IMR-90 (cell line): ENCODE measurements around the gene OPN4. TPM values are rescaled to one million over a fixed set of nuclear protein-coding genes. Genes with fewer than 3 reads are reported as not detected.

Experiments used
- ATAC-seq: fragments of 200-7000 bp; cut with Tn5 transposase; 2 replicates; pipeline ENCODE4 v1.9.1; 2020; ENCODE audit warnings: low read depth, mild to moderate bottlenecking, moderate library complexity
- BruUV-seq: library from RNA; stranded (reverse); fragments of 400-500 nt; replicated peaks from 2 replicates; lab custom pipeline; 2021; lab: Mats Ljungman, UMichigan
- CTCF ChIA-PET: fragments of 300-600 bp; formaldehyde crosslinking; extraction: SDS; loops from one replicate; lab custom pipeline; 2021; ENCODE audit warnings: antibody characterized with exemption; lab: Yijun Ruan, JAX
- POLR2A ChIA-PET: fragments of 300-600 bp; sonication (Branson Sonifier 250); formaldehyde crosslinking; loops from one replicate; lab custom pipeline; 2022; ENCODE audit warnings: antibody characterized with exemption; ENCODE audit not compliant: unreplicated experiment; lab: Charles Lee
- DNase-seq: peaks from one replicate; pipeline ENCODE4 v3.0.0; 2013
- H2AFZ ChIP-seq: replicated peaks from 2 replicates; pipeline ENCODE3; 2013; ENCODE audit warnings: low read length, mild to moderate bottlenecking; ENCODE audit not compliant: poor library complexity
- H2AK5ac ChIP-seq: 2 replicates; pipeline ENCODE4 v1.6.1; 2013; ENCODE audit warnings: low read depth, low read length, inconsistent platforms
- H2AK9ac ChIP-seq: replicated peaks from 2 replicates; pipeline ENCODE3; 2013; ENCODE audit warnings: mild to moderate bottlenecking, low read depth, low read length, moderate library complexity; ENCODE audit not compliant: poor library complexity
- H2BK120ac ChIP-seq: 2 replicates; pipeline ENCODE4 v1.6.1; 2013; ENCODE audit warnings: low read depth, low read length, inconsistent platforms
- H2BK15ac ChIP-seq: 3 replicates; pipeline ENCODE4 v1.6.1; 2013; ENCODE audit warnings: low read depth, low read length, inconsistent platforms
- H2BK20ac ChIP-seq: 2 replicates; pipeline ENCODE4 v1.6.1; 2013; ENCODE audit warnings: low read depth, mild to moderate bottlenecking, inconsistent platforms, low read length, moderate library complexity
- H2BK5ac ChIP-seq: 2 replicates; pipeline ENCODE4 v1.6.1; 2013; ENCODE audit warnings: mild to moderate bottlenecking, low read depth, low read length, inconsistent platforms; ENCODE audit not compliant: poor library complexity, severe bottlenecking
- H3K14ac ChIP-seq: replicated peaks from 2 replicates; pipeline ENCODE4 v1.6.1; 2013; ENCODE audit warnings: low read depth, low read length, inconsistent platforms
- H3K18ac ChIP-seq: 2 replicates; pipeline ENCODE4 v1.6.1; 2013; ENCODE audit warnings: low read depth, low read length, control low read depth
- H3K23ac ChIP-seq: 2 replicates; pipeline ENCODE4 v1.6.1; 2013; ENCODE audit warnings: low read depth, low read length, inconsistent platforms
- H3K27ac ChIP-seq: 2 replicates; pipeline ENCODE4 v1.5.1; 2013; ENCODE audit warnings: mild to moderate bottlenecking, control low read depth, low read length; ENCODE audit not compliant: insufficient read depth
- H3K27me3 ChIP-seq: 2 replicates; pipeline ENCODE4 v1.6.1; 2013; ENCODE audit warnings: low read length; ENCODE audit not compliant: control insufficient read depth, insufficient read depth
- H3K36me3 ChIP-seq: 2 replicates; pipeline ENCODE4 v1.6.1; 2013; ENCODE audit warnings: low read length, mixed read lengths; ENCODE audit not compliant: control insufficient read depth, insufficient read depth
- H3K4ac ChIP-seq: 2 replicates; pipeline ENCODE4 v1.6.1; 2013; ENCODE audit warnings: low read depth, low read length, inconsistent platforms
- H3K4me1 ChIP-seq: 2 replicates; pipeline ENCODE4 v1.6.1; 2013; ENCODE audit warnings: low read length, mixed read lengths; ENCODE audit not compliant: control insufficient read depth, insufficient read depth
- H3K4me2 ChIP-seq: 2 replicates; pipeline ENCODE4 v1.6.1; 2013; ENCODE audit warnings: low read depth, mild to moderate bottlenecking, control low read depth, low read length, moderate library complexity
- H3K4me3 ChIP-seq: 2 replicates; pipeline ENCODE4 v1.5.1; 2013; ENCODE audit warnings: low read depth, mild to moderate bottlenecking, control low read depth, low read length, moderate library complexity; ENCODE audit not compliant: insufficient read depth
- H3K56ac ChIP-seq: 2 replicates; pipeline ENCODE4 v1.6.1; 2013; ENCODE audit warnings: low read length, inconsistent platforms; ENCODE audit not compliant: insufficient read depth; ENCODE audit errors: extremely low read depth
- H3K79me1 ChIP-seq, 2 experiments: 2 replicates each; pipeline ENCODE4 v1.6.1; 2013; ENCODE audit warnings: low read length in 2 of 2, inconsistent platforms in 1 of 2, low read depth in 1 of 2
- H3K9ac ChIP-seq: 2 replicates; pipeline ENCODE4 v1.6.1; 2013; ENCODE audit warnings: low read depth, low read length, control low read depth
- H3K9me1 ChIP-seq: 2 replicates; pipeline ENCODE4 v1.6.1; 2013; ENCODE audit warnings: low read length, inconsistent platforms; ENCODE audit not compliant: insufficient read depth
- H3K9me3 ChIP-seq: 2 replicates; pipeline ENCODE4 v1.6.1; 2013; ENCODE audit warnings: low read length; ENCODE audit not compliant: control insufficient read depth, insufficient read depth
- H4K20me1 ChIP-seq: 2 replicates; pipeline ENCODE4 v1.6.1; 2013; ENCODE audit warnings: low read length, inconsistent platforms; ENCODE audit not compliant: insufficient read depth
- H4K5ac ChIP-seq: 2 replicates; pipeline ENCODE4 v1.6.1; 2013; ENCODE audit warnings: mild to moderate bottlenecking, low read depth, low read length, control low read depth
- H4K8ac ChIP-seq, 2 experiments: 2 replicates each; pipeline ENCODE4 v1.6.1; 2013; ENCODE audit warnings: low read depth in 2 of 2, low read length in 2 of 2, control low read depth in 1 of 2, inconsistent platforms in 1 of 2
- H4K91ac ChIP-seq: 2 replicates; pipeline ENCODE4 v1.6.1; 2013; ENCODE audit warnings: low read depth, low read length, inconsistent platforms; ENCODE audit not compliant: insufficient read depth
- CEBPB ChIP-seq: IDR thresholded peaks from 2 replicates; pipeline ENCODE4 v1.6.1; 2012; ENCODE audit warnings: low read depth, low read length, improper control_type of control experiment
- CTCF ChIP-seq: conservative IDR thresholded peaks from 2 replicates; pipeline ENCODE4 v1.5.1; 2012; ENCODE audit warnings: mild to moderate bottlenecking, low read depth, low read length, improper control_type of control experiment
- ELK1 ChIP-seq: fragments of 150-350 bp; IDR thresholded peaks from 2 replicates; pipeline ENCODE4 v1.6.1; 2016; ENCODE audit warnings: low read depth, mild to moderate bottlenecking, low read length, moderate library complexity, borderline replicate concordance
- FOS ChIP-seq: fragments of 150-350 bp; IDR thresholded peaks from 2 replicates; pipeline ENCODE4 v1.6.1; 2016; ENCODE audit warnings: low read depth, low read length
- NFE2L2 ChIP-seq: fragments of 150-350 bp; IDR thresholded peaks from 2 replicates; pipeline ENCODE4 v1.6.1; 2016; ENCODE audit warnings: low read depth, mild to moderate bottlenecking, low read length
- RCOR1 ChIP-seq: IDR thresholded peaks from 2 replicates; pipeline ENCODE4 v1.6.1; 2012; ENCODE audit warnings: mild to moderate bottlenecking, low read length, improper control_type of control experiment; ENCODE audit not compliant: insufficient replicate concordance
- RFX5 ChIP-seq: IDR thresholded peaks from 2 replicates; pipeline ENCODE4 v1.8.0; 2012; ENCODE audit warnings: low read depth, mild to moderate bottlenecking, low read length, moderate library complexity
- SMC3 ChIP-seq: fragments of 150-350 bp; IDR thresholded peaks from 2 replicates; pipeline ENCODE4 v1.6.1; 2016; ENCODE audit warnings: low read depth, mild to moderate bottlenecking, antibody characterized with exemption, low read length, moderate library complexity
- USF2 ChIP-seq: fragments of 150-350 bp; IDR thresholded peaks from 2 replicates; pipeline ENCODE4 v1.6.1; 2017; ENCODE audit warnings: mild to moderate bottlenecking, antibody characterized with exemption, low read length, low read depth
- WGBS, 2 experiments: methylation state at CpG; one replicate each; pipeline versions ENCODE4 v1.1.5 to v1.1.7; 2013; ENCODE audit warnings: missing lambda C conversion rate in 2 of 2; ENCODE audit not compliant: insufficient read length in 1 of 2; ENCODE audit errors: extremely low coverage in 2 of 2; 5-methylcytosine and 5-hydroxymethylcytosine counted together
- dilution Hi-C: fragments of 300-500 bp; cut with HindIII; formaldehyde crosslinking; loops from one replicate; pipeline ENCODE4 v1.14.3; 2018; ENCODE audit warnings: low sequenced_read_pairs; ENCODE audit not compliant: unreplicated experiment
- in situ Hi-C: fragments of 300-500 bp; cut with MboI; formaldehyde crosslinking; loops from 3 replicates; pipeline ENCODE4 v1.14.3; 2019; ENCODE audit warnings: low sequenced_read_pairs, inconsistent platforms, mixed read lengths
- intact Hi-C: fragments of 100-400 bp; cut with micrococcal nuclease; formaldehyde crosslinking; loops from 2 replicates; pipeline ENCODE4 v1.10.0; 2022
- polyA plus RNA-seq, 3 experiments: library from polyadenylated mRNA; depleted of rRNA; stranded (reverse); fragments of >200 nt; gene quantifications; 2 replicates each; pipeline ENCODE4 v1.2.3, GENCODE V29; 2012; ENCODE audit warnings: low replicate concordance in 1 of 3
- total RNA-seq: library from RNA; depleted of rRNA; stranded (reverse); fragments of >200 nt; gene quantifications from 2 replicates; pipeline ENCODE4 v1.2.3, GENCODE V29; 2012

OPN4 gene
- total and polyA plus RNA-seq, 2 of the 4 experiments (the other 2 are of a cell fraction) = 0.03 TPM; not detected in 1

GRCh38 chr10:86698207-86698940 is 44.0 kb downstream of the OPN4 start:
- in situ Hi-C loops = no loop called here

More at GRCh38 chr10:86698207-86698940, 44.0 kb downstream of the OPN4 start:
- peaks cover 1% of the 10 kb centered on the region; the same call in 1 of the 2 replicates for H3K4me1 ChIP-seq
- no peak overlapping the region for H3K4me2 ChIP-seq
- H4K8ac ChIP-seq = no peak overlapping the region
- H3K9me1 ChIP-seq = peaks cover 6% of the 10 kb centered on the region; the same call in 1 of the 2 replicates
- H2AFZ ChIP-seq = peak overlapping the region; percentile 3
- no peak overlapping the region for H3K18ac ChIP-seq
- ATAC-seq = no peak
- ChIA-PET POLR2A (no interaction called here), CTCF (no interaction called here)
- H3K14ac ChIP-seq = no peak overlapping the region
- no peak overlapping the region for H2BK15ac ChIP-seq
- no peaks in the 10 kb centered on the region for H3K79me1 ChIP-seq
- H3K9ac ChIP-seq = no peak overlapping the region
- no peaks in the 10 kb centered on the region for H3K27me3 ChIP-seq
- WGBS, 2 experiments = 89% methylated on average over 5 of the region's 9 CpGs; no CpG with 5 or more reads in 1 of the 2 experiments
- no peak overlapping the region for H4K91ac ChIP-seq
- dilution Hi-C loops = no loop called here
- BruUV-seq = no TSS peak
- H3K27ac ChIP-seq = no peak overlapping the region
- H4K5ac ChIP-seq = no peak overlapping the region
- H3K36me3 ChIP-seq = no peaks in the 10 kb centered on the region
- TF ChIP-seq NFE2L2 (no peak), FOS (no peak), USF2 (no peak), CTCF (no peak), RCOR1 (no peak), CEBPB (no peak), SMC3 (no peak), ELK1 (no peak), RFX5 (no peak)
- H4K20me1 ChIP-seq = no peaks in the 10 kb centered on the region
- H3K4ac ChIP-seq = no peak overlapping the region
- H3K4me3 ChIP-seq = no peak overlapping the region
- no peak overlapping the region for H2AK9ac ChIP-seq
- no peak for DNase-seq
- no peak overlapping the region for H2BK5ac ChIP-seq
- H2BK20ac ChIP-seq = no peak overlapping the region
- H3K9me3 ChIP-seq = no peaks in the 10 kb centered on the region
- no peak overlapping the region for H3K23ac ChIP-seq
- no peak overlapping the region for H2AK5ac ChIP-seq
- no peak overlapping the region for H2BK120ac ChIP-seq
- intact Hi-C loops = no loop called here
- no peak overlapping the region for H3K56ac ChIP-seq
